Cardiac fibroblast (primary cell): ENCODE data around the gene THUMPD3.
A peak's percentile ranks its signal among the peaks of the same experiment; 100 is the strongest.

Experiments used
- DNase-seq, 2 donors: peaks; one replicate each; pipeline versions ENCODE4 v3.0.0 to v3.0.0-alpha.2; 2010; ENCODE audit warnings: low read depth in 2 of 2
- H3K4me3 ChIP-seq, 2 donors: replicated peaks in 1 of 2; 1 replicate in 1 of 2; 2 replicates in 1 of 2; pipeline ENCODE4 v1.5.1; 2011; ENCODE audit warnings: low read depth in 2 of 2, low read length in 2 of 2, mild to moderate bottlenecking in 2 of 2, moderate library complexity in 1 of 2
- TF ChIP-seq, protein P1 (sequence below): IDR thresholded peaks from one replicate; pipeline ENCODE4 v1.5.1; 2011; ENCODE audit warnings: low read depth, mild to moderate bottlenecking, low read length, inconsistent platforms

THUMPD3 gene

GRCh38 chr3:9379327-9379726, 16.5 kb downstream of the THUMPD3 start:
- TF ChIP-seq, protein P1, sequence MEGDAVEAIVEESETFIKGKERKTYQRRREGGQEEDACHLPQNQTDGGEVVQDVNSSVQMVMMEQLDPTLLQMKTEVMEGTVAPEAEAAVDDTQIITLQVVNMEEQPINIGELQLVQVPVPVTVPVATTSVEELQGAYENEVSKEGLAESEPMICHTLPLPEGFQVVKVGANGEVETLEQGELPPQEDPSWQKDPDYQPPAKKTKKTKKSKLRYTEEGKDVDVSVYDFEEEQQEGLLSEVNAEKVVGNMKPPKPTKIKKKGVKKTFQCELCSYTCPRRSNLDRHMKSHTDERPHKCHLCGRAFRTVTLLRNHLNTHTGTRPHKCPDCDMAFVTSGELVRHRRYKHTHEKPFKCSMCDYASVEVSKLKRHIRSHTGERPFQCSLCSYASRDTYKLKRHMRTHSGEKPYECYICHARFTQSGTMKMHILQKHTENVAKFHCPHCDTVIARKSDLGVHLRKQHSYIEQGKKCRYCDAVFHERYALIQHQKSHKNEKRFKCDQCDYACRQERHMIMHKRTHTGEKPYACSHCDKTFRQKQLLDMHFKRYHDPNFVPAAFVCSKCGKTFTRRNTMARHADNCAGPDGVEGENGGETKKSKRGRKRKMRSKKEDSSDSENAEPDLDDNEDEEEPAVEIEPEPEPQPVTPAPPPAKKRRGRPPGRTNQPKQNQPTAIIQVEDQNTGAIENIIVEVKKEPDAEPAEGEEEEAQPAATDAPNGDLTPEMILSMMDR: no peak
- no peak for DNase-seq
- no peak overlapping the region for H3K4me3 ChIP-seq

GRCh38 chr3:9380014-9380413, 17.2 kb downstream of the THUMPD3 start:
- TF ChIP-seq, protein P1: no peak
- no peak overlapping the region for H3K4me3 ChIP-seq
- no peak for DNase-seq

- peak in 1 of 2 donors; percentile 65 for DNase-seq
- TF ChIP-seq, protein P1: no peak
- H3K4me3 ChIP-seq: no peak overlapping the region
Measured at GRCh38 chr3:9384141-9384828, 21.4 kb downstream of the THUMPD3 start.

GRCh38 chr3:9385187-9386077, 22.6 kb downstream of the THUMPD3 start:
- DNase-seq: no peak
- no peak overlapping the region for H3K4me3 ChIP-seq
- TF ChIP-seq, protein P1: no peak

DNA sequence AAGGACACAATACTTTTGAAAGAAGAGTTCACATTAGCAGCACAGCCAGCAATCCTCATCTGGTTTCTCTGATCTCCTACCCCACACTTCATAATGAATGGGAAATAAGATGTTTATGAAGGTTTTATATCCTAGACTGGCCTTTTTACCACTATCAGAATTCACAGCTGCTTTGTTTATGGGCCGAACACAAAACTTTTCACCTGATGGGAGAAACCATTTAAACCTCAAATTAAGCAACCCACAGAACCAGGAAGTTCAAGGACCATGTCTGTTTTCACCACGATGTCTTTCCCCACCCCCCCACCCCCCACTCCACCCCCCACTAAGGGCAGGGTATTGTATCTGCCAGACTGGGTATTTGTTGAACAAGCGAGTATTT, 23.2 kb downstream of the THUMPD3 start:
- no peak for DNase-seq
- no peak overlapping the region for H3K4me3 ChIP-seq
- TF ChIP-seq, protein P1: no peak

DNA sequence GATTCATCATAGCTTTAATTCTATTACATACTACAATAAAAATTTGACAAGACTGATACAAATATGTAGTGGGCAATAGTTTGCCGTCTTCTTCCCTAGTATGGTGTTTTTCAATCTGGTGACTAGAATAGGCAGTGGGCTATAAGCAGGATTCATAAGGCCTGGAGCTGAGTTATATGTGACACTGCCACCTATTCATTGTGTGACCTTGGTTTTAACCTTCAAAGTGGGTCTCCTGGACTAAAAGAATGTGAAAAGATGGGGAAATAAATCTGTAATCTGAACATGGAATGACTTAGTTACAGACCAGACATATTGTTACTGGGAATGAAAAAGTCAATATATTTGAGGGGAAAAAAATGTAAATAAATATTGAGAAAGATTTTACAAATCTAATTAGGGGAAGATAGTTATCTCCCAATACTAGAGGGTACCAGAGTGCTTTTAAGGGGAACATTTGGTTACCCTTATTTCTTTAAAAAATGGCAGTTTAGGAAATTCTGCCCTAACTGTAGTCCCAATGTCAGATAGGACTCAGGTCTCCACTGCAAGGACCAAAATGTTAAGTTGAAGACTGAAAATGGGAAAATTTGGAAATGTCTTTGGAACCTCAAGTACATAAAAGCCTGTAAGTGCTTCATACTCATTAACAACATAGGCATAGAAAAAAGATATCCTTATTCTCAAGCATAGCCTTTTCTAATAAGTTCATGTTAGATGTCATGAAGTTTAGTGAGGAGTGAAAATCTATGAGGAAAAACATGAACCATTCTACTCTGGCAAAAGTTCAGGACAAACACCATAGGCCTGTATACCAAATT, 23.9 kb downstream of the THUMPD3 start:
- no peak for DNase-seq
- TF ChIP-seq, protein P1: no peak
- H3K4me3 ChIP-seq: no peak overlapping the region
